NK-92 (cell line): ENCODE data around the gene RASD1.

Experiments used
- DNase-seq: peaks from one replicate; lab custom pipeline; 2025; ENCODE audit not compliant: unreplicated experiment; lab: John Stamatoyannopoulos, UW

Gene RASD1, protein sequence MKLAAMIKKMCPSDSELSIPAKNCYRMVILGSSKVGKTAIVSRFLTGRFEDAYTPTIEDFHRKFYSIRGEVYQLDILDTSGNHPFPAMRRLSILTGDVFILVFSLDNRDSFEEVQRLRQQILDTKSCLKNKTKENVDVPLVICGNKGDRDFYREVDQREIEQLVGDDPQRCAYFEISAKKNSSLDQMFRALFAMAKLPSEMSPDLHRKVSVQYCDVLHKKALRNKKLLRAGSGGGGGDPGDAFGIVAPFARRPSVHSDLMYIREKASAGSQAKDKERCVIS

DNA sequence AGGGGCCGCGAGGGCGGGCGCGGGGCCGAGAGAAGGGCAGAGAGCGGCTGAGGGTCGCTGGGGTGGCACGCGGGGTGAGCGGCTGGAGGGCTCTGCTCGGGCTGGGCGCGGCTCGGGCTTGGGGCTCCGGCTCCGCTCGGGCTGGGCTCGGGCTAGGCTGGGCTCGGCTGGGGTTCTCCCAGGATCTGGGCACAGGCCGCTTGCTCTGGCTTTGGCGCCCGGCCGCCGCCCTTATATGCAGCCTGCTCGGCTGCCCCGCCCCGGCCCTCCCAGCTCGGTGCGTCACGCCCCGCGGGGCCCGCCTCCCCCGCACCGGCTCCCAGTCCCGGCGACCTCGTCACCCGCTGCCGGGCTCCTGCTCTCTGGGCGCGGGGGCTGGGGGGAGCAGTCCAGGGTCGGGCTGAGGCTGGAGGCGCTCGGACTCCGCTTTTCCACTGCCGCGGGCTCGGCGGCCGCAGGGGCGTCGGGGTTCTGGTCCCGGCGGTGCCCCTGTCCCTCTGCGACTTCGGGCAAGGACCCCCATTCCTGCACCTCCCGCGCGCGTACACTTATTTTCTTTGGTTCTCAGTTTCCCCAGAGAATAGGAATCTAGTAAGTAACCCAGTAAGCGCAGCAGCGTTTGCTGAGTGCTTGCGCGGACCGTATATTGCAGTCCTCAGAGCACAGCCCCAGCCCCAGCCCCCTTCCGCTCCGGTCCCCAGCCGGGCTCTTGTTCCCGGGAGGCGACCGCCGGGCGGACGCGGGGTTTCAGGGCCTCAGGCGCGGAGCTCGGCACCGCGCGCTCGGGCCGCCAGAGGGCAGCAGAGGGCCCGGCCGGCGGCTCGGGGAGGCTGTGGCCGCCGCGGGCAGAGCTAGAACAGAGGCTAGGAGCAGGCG lies at the start of gene RASD1:
Gene RASD1, minus strand, starts transcription at position 207 of the 876 bp plus-strand sequence. CDS start 214 bp downstream, outside the sequence.
- no peak for DNase-seq

DNA sequence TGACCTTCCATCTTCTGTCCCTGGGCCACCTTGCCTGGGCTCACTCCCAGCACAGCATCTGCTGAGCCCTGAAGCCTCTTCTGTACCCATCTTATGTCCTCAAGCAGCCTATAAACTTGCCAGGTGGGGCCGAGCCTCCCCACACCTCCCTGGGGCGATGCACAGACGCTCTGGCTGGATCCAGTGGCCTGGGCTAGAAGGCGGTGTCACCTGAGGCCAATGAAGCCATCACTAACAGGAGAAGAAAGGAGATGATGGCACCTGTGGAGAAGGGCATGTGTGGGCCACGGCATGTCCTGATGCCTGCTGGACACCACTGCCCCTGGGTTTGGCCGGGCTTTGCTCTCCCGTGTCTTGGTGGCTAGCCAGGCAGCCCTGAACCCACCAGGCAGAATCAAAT lies 49.8 kb upstream of the RASD1 start:
- DNase-seq, result no peak

DNA sequence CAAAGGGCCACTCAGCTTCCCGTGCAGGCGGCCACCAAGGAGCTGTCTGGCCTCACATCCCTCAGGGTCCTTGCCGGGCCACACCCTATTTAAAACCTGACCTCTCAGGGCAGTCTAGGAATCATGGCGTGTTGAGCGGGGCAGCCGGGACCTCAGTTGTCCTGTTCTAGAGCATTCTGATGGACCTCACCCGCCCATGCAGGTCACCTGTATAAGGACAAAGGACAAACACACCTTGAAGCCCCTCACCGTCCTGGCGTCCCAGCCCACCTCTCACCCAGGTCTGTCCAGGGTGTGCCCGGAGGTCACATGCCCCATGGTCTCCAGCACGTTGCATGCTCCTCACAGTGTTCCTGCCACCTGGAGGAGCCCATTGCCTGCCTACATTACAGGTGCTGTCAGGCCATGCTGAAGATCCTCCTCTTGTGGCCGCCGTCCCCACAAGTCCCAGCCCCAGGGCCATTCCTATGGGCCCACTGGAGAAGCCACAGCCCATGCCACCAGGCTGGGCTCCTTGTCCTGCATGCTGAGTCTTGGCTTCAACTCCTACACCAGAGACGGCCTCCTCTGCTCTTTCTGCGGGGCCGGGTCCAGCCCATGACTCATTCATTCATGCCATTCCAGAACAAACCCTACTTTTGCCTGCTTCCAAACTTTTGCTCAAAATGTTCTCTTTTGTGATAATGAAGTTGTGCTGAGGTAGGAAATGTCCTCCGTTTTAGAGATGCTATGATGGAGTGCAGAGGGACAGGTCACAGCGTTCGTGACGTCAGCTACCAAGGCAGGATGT lies 49.0 kb upstream of the RASD1 start:
- no peak for DNase-seq

DNA sequence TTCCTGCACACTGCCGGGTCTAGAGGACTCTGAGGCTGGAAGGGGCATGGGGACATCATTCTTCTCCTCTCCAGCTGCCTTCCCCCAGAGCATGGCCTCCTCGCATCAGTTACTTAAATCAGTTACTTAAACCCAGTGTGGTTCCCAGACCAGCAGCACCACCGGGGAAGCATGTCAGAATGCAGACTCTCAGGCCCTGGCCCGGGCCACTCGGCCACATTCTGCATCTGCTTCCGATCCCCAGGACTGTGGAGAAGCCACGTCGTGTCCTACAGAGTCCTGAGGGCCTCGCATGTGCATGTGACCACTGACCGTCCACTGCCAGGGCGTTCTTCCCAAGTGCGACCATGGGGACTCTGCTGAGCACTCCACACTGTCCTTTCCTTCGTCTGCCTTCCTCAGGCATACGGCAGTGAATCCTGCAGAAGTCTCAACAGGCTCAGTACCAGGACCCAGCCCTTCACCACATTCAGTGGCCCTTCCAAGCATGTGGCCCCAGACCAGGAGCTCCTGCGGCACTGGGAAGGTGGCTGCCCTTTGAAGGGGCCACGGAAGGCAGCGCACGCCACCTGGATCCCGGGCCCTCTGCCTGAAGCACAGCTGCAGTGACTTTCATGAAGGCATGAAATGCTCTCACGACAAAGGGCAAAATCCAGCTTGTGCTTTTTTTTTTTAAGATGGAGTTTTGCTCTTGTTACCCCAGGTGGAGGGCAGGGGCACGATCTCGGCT lies 46.9 kb upstream of the RASD1 start:
- no peak for DNase-seq

DNA sequence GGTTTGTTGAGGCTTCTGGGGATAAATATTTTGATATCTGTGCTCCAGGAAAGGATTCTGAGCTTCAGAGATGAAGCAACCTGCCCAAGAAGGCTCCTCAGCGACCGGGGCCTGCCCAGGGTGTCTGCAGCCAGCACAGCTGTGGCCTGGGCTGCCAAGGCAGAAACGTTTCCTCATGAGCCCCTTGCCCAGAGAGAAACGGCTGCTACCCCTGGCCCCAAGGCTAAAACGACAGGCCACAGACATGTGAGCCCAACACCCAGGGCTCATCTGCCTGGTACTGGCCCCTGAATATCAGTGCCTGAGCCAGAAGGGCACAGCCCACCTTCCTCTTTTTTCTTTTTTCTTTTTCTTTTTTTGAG lies 45.4 kb upstream of the RASD1 start:
- no peak for DNase-seq

DNA sequence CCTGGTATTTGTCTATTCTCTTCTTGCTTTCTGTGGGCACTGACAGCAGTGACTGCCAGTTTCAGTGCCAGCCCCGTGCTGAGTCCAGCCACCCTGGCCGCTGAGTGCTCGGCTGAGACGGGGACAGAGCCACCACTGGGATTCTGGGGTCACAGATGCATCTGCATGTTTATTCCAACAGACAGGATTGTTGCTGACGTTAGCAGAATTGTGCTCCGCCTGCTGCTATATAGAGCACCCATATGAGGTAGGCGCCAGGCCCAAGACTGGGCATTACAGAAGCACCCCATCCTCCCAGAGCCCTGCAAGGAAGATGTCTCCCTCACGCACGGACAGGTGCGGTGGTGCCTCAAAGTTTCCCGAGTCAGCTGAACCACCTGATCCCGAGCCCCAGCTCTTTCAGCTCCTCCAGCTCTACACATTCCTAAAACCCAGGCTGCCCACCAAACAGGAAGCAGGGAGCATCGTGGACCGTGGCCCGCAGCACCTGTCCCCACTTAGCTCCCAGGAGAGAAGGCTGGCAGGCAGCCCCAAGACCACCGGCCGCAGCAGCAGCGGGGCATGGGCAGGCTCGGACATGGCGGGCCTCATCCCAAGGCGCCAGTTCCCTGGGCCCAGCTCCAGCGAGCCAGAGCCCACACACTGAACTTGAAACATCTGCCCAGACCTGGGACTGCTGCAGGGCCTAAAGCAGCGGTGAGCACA lies 44.9 kb upstream of the RASD1 start:
- no peak for DNase-seq

DNA sequence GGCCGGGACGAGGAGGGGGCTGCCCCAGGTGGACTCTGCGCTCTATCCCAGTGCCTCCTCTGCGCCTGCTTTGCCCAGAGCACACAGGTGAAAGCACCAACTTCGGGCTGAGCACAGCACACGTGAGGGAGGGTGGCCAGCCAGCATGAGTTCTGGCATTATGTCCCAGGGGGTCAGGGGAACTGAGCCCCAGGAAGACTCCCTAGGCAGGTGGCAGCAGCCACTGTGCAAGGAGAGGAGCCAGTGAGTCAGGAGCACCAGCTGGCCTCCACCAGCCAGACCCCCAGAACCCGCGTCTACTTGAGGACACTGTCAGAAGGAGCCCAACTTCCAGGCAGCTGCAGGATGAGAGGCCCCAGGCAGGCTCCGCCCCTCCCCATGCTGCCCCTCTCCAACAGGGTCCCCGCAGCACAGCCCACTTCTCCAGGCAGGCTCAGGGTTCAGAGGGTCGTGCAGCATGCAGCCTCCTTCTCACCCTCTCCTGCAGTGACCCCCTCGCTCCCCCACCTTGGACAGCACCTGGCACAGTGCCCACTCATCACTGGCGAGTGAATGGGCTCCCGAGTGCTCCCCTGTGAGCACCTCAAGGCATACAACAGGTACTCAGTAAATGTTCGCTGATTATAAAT lies 44.2 kb upstream of the RASD1 start:
- no peak for DNase-seq

DNA sequence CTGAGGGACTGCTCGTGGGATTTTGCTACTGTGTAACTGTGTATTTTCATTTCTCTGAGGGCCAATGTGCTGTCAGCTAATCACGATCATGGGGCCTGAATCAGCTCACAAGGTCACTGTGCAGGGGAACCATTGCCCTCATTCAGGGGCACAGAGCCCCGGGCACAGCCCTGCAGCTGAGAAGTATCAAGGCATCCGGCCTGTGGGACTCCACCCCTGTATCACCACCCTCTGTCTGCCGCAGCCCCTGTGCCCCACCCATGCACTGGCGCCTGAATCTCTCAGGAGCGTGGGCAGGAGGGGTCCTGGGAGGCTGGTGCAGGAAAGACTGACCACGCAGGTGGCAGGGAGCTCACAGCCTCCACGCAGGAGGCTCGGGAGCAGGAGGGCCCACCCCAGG lies 43.4 kb upstream of the RASD1 start:
- DNase-seq, result no peak

DNA sequence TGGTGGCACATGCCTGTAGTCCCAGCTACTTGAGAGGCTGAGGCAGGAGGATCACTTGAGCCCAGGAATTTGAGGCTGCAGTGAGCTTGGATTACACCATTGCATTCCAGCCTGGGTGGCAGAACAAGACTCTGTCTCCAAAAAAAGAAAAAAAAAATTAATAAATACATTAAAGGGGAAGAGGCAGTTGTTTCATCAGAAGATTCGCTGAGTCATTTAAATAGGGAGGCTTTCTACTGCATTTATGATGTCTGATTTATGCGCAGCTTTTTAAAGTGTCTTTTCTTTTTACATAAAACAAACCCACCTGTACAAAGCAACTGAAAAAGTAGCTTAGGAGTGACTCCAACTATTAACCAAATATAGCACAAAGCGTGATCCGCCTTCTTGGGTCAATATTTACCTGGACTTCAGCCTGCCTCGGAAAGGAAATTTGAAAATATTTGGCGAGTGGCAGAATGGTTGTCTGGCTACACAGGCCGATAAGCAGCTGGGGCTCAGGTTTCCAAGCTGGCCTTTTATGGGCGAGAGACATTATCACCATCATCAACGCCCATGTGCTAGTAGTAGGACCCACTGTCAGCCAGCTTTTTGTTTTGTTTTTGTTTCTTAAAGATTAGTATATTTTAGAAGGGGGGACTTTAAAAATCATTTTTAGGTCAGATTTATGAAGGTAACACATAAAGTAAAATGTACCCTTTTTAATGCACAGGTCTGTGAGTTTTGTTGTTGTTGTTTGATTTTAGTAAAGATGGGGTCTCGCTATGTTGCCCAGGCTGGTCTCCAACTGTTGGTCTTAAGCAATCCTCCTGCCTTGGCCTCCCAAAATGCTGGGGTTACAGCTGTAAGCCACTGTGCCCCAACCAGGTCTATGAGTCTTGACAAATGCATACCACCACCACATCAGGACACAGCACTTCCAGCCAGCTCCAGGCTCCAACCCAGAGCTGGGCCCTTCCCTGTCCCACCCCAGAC lies 42.5 kb upstream of the RASD1 start:
- DNase-seq, result no peak

DNA sequence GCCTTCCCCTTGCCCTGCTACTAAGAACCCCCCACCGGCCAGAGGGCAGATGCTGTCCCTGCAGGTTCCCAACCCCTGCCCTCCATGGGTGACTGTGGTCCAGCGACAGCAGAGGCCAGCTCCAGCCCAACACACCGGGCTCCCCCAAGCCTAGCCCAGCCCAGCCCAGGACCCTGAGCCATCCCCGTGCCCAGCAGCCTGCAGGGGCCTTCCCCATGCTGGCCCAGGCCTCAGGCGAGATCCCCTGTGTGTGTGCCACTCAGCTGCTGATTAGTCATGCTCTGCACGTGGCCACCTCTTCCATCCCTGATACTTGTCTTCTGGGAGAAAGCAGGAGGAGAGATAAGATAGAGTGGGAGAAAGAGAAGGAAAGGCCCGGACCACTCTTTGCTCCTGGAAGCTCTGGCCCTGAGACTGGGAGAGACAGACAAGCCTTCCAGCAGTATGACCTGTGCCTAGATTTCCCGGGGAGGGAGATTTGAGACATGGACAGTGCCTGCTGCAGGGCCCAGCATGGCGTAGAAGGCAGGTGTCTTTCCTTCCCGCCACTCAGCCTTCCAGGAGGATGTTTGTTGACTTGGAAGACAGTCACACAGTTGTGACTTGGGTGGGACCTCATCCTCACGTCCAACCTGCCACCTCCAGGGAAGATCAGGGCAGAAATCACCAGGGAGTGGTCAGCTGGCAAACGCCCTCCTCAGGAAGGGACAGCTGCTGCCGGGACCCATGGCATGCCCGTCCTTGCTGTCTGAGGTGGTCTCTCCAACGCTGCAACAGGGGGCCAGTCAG lies 41.3 kb upstream of the RASD1 start:
- DNase-seq, result no peak

DNA sequence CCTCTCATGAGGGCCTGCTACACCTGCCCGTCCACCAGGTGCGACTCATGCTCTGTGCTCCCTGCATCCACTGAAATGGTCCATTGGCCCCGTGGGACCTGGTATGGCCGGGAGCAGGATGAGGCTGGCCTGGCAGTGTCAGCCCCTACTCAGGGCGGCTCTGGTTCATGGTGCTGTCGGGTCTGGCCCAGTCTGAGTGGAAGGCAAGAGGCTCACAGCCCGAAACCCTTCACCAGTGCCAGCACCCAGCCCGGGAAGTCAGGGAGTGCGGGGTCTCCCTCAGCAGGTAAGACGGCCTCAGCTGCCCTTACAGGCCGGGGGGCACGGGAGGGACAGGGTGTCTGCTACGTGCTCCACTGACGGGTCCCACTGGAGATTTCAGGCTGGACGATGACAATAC lies 40.5 kb upstream of the RASD1 start:
- no peak for DNase-seq

DNA sequence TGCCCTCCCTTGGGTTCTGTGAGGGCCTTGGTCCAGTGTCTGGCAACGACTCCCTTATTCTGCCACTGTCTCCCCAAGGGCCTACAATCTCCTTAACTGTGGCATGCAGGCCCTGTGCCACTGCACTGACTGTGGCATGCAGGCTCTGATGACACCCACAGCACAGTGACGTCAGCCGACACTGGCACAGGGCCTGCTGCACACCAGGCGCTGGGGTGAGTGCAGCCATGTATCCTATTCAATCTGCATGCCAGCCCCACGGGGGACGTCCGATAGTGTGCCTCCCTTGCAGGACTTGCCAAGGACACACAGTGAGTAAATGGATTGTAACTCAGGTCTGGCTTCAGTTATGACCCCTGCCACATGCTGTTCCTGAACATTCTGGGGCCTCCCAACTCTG lies 39.8 kb upstream of the RASD1 start:
- DNase-seq, result no peak

DNA sequence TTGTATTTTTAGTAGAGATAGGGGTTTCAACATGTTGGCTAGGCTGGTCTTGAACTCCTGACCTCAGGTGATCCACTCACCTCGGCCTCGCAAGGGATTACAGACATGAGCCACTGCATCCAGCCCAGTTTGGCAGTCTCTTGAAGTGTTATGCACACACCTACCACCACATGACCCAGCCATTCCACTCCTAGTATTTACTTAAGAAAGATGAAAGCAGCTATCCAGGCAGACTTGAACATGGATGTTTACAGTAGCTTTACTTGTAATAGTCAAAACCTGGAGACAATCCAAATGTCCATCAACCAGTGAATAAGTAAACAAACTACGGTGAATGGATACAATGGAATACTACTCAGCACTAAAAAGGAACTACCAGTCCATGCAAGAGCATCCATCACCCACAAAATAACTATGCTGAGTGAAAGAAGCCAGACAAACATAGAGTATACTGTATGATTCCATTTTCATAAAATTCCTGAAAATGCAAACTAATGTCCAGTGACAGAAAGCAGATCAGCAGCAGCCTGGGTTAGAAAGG lies 37.8 kb upstream of the RASD1 start:
- no peak for DNase-seq

DNA sequence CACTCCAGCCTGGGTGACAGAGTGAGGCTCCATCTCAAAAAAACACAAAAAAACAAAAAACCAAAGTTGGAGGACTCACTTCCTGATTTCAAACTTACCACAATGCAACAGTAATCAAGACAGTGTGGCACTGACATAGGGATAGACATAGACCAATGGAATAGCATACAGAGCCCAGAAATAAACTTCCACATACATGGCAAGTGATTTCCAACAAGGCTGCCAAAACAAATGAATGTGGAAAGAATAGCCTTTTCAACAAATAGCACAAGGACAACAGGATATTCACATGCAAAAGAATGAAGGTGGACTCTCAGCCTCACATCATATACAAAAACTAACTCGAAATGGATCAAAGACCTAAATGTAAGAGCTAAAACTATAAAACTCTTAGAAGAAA lies 36.8 kb upstream of the RASD1 start:
- DNase-seq, result no peak

DNA sequence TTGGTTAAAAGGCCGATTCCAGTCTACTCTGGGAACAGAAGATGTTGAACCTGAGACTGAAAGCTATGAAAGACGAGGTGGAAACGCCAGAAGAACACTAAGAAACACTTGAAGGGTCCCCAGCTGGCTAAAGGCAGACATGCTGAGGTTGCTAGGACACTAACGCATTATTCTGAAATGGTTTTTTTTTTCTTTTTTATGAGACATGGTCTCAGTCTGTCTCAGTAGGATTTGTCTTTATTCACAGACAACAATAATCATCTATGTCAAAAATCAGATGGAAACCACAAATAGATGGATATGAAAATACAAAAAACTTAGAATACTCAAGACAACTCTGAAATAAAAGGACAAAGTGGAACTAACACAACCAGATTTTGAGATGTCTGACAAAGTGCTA lies 35.0 kb upstream of the RASD1 start:
- no peak for DNase-seq

DNA sequence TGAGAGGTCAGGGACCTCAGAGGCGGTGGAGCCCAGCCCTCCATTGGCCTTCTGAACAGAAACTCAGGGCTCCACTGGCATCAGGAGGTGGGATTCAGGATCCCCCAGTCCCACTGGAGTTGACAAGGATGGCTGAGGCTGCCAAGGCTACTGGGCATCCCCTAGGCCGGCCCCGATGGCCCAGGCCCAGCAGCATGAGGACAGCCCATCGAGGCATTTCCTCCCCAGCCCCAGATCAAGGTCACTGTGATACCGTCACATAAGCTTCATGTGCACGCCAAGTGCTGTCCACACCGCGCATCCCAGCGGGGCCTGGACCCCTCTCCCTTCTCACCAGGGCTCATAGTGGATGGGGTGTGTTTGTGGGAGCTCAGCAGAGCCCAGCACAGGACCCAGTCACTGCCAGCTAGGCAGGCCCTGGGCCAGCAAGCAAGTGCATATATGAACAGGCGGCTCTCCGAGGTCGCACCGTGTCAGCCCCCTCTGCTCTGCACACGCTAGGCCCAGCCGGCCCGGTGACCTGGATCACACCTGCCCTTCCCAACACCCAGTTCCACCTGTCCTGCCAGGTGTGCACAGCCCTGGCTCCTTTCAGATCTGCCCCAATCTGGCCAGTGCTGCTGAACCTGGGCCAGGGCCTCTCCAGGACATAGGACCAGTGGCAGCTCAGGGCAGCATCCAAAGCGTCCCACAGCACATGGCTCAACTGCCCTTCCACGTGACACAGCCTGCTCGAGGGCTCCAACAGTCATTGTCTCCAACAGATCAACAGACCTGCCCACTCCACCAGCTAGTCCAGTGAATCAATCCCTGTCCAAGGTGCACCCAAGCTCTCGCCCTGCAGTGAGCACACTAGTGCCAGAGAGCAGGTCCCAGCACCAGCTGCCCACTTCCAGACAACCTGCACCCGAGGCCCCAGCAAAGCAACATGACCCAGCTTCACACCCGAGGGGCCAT lies 32.8 kb upstream of the RASD1 start:
- no peak for DNase-seq
